Fibroblast of villous mesenchyme (primary cell): ENCODE results near the gene CRYL1. TPM values are rescaled to one million over a fixed set of nuclear protein-coding genes. Genes with fewer than 3 reads are reported as not detected.

Source experiments
- DNase-seq: peaks from one replicate; pipeline ENCODE4 v3.0.0-alpha.2; 2010; ENCODE audit warnings: low read depth
- H3K4me3 ChIP-seq: 2 replicates; pipeline ENCODE4 v1.5.1; 2011; ENCODE audit warnings: low read depth, mild to moderate bottlenecking, low read length
- CTCF ChIP-seq: IDR thresholded peaks from 2 replicates; pipeline ENCODE4 v1.5.1; 2012; ENCODE audit warnings: low read depth, mild to moderate bottlenecking, low read length; ENCODE audit not compliant: insufficient read depth
- small RNA-seq: library from RNA; depleted of rRNA; stranded (forward); fragments of <200 nt; gene quantifications from one replicate; pipeline ENCODE3, GENCODE V24; 2012
- total RNA-seq: library from RNA; depleted of rRNA; stranded (reverse); fragments of >200 nt; gene quantifications from 2 replicates; pipeline ENCODE4 v1.2.3, GENCODE V29; 2012

The CRYL1 gene
- total RNA-seq, 1 donor, result 4.7 TPM

GRCh38 chr13:20354722-20355121 lies 170.9 kb downstream of the CRYL1 start:
- H3K4me3 ChIP-seq, result no peak overlapping the region
- no peak for DNase-seq
- TF ChIP-seq CTCF, result no peak

GRCh38 chr13:20353973-20354372 lies 171.7 kb downstream of the CRYL1 start:
- DNase-seq, result peak; percentile 72
- no peak overlapping the region for H3K4me3 ChIP-seq
- TF ChIP-seq CTCF, result peak; percentile 27

Small RNA genes lying within 50 kb of the gene (small RNA-seq; reads per million reads assigned to genes)
- not detected for gene MIR4499

Other genes starting within 250 kb of the CRYL1 start
- gene IFT88, start 41.3 kb upstream of the CRYL1 start, total RNA-seq, result 11.6 and 14.2 TPM in 2 replicates
- gene IL17D, start 177.8 kb upstream of the CRYL1 start, total RNA-seq, result under 0.01 and 0.64 TPM in 2 replicates
- gene EEF1AKMT1, start 248.1 kb upstream of the CRYL1 start, total RNA-seq, result 10.6 and 16.4 TPM in 2 replicates